Stimulated activated CD8-positive, alpha-beta memory T cell treated with anti-CD3 and anti-CD28 coated beads, Interleukin-12 subunit alpha, Interleukin-12 subunit beta, amount 100 ng/mL, for 4 hours (primary cell): ENCODE results near the gene BRD3.

ENCODE experiments used
- DNase-seq: peaks from one replicate; pipeline ENCODE4 v3.0.0-alpha.2; 2020; ENCODE audit warnings: low read depth

BRD3 gene

DNA sequence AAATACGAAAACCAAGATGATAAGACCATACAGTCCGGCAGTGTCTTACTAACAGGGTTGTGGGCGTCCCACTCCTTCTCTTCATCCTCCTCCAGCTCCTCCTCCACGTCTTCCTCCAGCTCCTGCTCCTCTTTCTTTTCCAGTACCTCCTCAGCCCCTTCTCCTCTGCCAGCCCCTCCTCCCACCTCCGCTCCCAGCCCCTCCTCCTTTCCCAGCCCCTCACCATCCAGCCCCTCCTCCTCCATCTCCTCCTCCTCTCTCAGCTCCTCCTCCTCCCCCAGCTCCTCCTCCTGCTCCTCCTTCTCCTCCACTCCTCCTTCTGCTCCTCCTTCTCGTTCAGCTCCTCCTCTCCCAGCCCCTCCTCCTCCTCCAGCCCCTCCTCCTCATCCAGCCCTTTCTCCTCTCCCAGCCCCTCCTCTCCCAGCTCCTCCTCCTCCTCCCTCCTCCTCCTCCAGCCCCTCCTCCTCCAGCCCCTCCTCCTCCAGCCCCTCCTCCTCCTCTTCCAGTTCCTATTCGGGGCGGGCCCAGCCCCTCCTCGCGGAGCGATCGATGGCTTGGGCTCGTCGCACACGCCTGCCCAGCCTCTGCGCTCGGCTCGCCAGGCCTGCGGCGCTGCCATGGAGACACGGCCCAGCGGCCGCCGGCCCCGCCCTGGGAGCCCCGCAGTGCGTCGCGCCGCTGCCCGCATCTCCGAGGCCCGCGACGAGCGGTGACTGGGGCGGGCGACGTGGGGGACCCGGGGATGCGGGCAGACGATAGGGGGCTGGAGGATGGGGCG, 42.8 kb downstream of the BRD3 start, which contains the start of gene BRD3OS:
TSS of gene BRD3OS (plus strand) at position 654 of the 778 bp plus-strand sequence. CDS start 1,267 bp downstream, outside the sequence.
- peak; percentile 81 for DNase-seq

DNA sequence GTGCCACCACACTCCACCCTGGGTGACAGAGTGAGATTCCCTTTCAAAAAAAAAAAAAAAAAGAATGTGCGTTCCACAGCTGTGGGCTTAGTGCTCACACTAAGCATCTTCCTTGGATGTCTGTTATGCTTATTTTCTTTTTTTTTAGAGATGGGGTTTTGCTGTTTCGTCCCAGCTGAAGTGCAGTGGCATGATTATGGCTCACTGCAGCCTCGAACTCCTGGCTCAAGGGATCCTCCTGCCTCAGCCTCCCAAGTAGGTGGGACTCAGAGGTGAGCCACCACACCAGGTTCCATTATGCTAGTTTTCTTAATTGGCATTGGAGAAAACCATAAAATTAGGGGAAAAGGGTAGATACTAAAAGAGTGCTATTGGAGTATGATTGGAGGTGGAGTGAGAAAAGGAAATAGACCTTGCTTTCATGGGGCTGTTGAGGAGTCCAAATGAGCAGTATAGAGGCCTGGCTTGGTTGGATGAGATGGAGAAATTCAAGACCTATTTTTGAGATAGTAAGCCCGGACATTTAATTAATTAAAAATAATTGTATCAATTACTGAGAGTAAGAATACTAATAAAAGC, 43.5 kb downstream of the BRD3 start:
- DNase-seq, result no peak

DNA sequence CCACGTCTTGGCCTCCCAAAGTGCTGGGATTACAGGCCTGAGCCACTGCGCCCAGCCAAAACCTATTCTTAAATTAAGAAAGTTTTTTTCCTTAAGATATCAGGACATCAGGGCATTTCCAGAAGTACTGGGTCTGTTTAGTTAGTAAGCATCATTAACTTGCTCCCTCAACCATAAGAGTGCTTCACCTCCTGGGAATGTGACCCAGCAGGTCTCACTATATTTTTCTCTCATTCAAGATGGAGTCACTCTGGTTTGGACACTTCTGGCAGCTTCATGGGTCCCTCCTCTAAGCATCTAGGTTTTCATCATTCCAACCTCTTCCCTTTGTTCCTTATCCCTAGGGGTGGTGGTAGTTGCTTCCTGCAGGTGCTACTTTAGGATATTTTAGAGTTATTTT, 52.9 kb downstream of the BRD3 start:
- no peak for DNase-seq

DNA sequence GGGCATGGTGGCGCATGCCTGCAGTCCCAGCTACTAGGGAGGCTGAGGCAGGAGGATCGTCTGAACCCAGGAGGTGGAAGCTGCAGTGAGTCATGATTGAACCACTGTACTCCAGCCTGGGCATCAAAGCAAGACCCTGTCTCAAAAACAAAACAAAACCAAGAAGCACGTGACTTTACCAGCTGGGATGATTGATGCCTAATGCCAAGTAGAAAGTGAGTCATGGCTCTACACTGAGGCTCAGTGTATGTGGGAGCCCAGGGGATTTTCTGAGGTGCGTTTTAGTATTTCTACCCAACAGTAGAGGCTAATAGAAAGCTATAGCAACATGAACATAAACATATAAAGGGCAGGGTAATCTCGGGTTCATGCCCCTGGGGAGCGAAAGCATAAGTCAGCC, 56.4 kb downstream of the BRD3 start:
- no peak for DNase-seq

DNA sequence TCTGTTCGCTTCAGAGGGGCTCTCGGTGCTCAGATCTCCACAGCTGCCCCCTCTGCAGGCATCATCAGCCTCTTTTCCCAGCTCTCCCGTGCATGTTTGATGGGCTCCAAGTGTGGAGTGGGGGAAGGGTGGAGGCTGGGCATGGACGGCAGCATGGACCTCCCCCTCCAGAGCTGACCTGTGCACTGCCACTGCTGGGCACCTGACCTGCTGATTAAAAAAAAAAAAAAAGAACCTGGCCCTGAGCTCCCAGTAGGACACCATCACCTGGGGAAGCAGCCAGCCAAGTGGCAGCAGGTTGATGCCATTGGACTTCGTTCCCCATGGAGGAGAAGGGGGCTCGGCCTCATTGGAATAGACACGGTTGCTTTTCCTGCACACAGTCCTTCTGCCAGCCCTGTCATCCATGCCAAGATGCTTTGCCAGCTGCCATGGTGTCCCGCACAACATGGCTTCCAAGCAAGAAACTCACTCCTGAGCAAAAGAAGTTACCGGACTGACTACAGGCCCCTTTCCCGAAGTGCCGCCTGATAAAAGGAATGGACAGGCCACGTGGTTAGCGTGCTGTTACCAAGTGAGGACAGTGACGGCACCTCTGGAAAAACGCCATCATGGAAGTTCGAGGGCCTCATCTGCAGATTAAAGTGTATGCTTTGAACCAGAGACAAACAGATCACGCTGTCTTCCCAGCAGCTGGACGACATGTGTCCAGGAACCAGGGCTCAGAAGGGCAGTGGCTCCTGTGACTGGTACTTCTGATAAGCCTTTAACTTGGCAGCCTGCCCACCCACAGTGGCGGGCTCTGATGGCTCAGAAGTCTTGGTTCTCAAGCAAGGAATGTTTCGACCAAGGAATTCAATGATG, 57.3 kb downstream of the BRD3 start:
- no peak for DNase-seq

DNA sequence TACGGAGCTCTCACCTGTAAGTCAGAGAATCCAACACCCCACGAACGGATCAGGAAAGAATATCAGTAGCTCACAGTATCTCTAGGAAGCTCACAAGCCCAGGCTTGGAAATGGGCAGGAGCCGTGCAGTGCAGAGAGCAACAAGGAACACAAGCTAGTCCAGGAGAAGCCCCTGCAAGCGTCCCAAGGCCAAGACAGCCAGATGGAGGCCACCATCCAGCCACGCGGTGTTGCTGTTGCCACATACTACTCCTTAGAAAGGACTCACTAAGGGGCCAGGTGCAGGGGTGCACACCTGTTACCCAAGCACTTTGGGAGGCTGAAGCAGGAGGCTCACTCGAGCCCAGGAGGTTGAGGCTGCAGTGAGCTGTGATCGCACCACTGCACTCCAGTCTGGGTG, 60.3 kb downstream of the BRD3 start:
- no peak for DNase-seq

DNA sequence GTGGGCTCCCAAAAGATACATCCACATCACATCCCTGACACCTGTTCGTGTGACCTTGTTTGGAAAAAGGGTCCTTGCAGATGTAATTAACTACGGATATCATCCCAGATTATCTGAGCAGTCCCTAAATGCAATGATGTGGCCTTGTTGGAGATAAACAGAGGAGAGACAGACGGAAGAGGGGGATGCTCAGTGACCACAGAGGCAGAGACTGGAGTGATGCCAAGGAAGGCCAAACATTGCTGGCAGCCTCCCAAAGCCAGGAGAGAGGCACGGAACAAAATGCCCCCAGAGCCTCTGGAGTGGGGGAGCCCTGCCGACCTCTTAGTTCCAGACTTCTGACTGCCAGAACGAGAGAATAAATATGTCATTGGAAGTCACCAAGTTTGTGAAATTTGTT, 60.7 kb downstream of the BRD3 start:
- no peak for DNase-seq

DNA sequence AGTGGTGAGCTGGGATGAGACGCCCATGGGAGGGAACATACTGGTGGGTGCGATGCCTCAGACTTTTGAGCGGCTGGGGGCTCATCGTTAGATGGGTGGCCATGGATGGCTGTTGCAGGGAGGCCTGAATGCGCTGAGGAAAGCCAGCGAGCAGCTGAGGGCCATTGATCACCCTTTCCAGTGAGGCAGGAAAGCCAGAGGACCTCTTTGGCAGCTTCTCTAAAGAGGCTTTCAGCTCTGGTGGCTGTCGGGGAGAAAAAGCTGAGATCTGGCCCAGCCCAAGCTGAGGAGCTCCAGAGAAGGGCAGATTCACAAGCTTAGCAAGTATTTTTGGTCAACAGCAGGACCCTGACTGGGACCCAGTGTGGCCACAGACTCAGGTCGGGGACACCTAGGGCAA, 62.4 kb downstream of the BRD3 start:
- no peak for DNase-seq

DNA sequence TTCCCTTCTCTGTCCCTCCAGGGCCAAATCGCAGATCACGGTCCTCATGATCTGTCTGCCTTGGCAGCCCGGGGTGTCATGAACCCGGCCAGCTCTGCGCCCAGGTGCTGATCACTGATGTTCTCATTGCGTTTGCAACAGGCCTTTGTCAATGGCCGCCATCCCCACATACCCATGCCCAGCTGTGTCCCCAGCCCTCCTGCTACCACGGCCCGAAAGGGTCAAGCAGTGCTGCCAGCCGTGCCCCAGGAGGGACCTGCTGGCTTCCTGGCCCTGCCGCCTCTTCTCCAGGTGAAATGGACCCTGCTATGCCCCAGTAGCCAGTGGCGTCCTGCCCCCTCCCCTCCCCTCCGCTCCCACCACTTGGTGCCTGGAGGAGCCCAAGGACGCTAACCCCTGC, 62.9 kb downstream of the BRD3 start:
- DNase-seq, result no peak

DNA sequence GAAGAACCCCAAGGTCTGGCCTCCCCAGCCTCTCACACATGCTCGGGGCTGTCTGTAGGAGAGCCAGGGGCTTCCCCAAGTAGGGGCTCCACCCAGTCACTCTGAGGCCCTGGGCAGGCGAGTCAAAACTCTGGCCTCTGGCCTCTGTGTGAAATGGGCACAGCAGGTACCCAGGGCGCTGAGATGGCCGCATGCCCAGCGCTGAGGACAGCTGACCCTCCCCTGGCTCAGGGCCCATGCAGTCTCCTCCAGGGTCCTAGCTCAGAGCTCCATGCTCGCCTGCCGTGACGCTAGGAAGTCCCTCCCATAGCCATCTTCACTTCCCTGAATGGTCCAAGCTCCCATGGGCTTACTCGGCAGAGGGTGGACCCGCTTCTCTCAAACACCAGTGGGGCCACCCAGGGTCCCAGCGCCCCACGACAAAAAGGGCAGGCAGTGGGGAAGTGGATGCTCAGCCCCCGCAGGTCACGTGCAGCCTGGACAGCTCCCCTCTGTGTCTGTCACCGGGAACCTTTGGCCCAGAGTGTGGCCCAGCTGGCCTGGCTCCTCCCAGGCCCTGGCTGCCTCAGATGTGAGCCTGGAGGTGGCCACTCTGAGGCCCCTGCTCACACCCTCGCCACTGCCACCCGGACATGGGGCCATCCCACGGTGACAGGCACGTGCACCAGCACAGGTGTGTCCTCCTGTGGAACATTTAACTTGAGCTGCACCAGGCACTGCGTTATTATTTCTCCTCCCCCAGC, 63.5 kb downstream of the BRD3 start:
- no peak for DNase-seq

DNA sequence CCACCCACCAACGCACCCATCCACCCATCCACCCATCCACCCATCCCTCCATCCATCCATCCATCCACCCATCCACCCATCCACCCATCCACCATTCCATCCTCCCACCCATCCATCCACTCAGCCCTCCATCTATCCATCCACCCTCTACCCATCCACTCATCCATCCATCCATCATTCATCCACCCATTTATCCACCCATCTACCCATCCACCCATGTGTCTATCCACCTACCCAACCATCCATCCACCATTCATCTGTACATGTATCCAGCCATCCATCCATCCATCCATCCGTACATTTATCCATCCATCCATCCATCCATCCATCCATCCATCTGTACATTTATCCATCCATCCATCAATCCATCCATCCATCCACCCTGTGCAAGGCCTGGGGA, 64.6 kb downstream of the BRD3 start:
- DNase-seq, result no peak

DNA sequence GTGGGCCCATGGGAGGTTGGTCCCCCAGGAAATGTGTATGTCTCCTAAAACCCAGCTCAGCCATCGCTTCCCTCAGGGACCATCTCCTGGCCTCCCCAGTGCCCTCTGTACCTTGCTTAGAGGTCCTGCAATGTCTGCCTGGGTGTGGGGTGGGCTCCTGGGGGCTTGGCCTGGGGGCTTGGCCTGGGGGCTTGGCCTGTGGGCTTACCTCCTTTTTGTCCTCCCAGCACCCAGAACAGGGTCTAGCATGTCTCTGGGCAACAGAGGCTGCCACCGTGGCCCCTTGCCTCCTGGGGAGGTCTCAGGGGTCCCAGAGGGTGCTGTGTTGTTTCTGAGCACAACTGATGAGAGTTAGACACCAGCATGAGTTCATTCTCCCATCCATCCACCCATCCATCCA, 65.0 kb downstream of the BRD3 start:
- DNase-seq, result no peak

DNA sequence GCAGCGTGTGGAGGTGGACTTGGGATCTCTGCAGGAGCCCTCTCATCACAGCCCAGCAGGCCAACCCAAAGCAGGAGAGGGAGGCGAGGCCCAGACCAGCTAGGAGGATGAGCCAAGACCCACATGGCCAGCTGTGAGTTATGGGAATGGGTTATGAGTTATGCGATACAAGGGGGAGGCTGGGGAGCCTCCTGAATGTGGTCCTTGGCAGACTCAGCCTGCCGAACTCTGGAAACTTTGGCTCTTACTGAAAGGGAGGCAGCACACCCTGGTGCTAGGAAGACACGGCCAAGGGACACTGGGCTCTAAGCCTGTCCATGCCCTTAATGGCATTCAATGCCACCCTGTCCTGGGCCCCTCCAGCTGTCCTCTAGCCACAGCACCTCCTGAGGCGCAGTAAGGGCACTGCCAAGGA, 68.0 kb downstream of the BRD3 start:
- DNase-seq, result no peak

DNA sequence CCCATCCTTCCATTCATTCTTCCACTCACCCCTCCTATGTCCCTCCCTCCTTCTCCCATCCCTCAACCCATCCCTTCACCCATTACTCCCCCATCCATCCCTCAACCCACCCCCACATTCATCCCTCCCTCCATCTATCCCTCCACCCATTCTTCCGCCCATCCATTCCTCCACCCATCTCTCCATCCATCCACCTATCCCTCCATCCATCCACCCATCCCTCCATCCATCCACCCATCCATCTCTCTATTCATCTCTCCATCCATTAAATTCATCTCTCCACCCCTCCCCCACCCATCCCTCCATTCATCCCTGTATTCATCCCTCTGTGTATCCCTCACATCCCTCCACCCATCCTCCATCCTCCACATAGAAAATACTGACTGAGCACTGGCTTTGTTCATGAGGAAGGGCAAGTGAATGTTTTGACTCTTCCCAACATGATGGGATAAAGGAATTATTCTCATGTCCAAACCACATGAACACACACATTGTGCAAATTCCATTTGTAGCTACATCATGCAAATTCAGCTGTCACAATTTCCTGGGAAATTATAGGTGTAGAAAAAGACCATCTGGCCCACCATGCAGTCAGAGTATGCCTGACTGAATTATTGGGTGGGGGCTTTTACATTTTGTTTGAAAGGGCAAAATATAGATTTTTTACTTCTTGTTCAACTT, 68.8 kb downstream of the BRD3 start:
- no peak for DNase-seq

DNA sequence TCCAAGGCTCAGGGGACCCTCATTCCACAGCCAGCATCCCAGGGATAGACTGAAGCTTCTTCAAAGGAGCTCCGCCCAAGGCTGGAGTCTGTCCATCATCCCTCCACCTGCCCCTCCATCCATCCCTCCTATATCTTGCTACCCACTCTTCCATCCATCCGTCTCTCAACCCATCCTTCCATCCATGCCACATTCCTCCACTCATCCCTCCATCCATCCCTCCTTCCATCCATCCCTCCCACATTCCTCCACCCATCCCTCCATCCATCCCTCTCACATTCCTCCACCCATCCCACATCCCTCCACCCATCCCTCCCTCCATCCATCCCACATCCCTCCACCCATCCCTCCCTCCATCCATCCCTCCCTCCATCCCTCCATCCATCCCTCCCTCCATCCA, 70.2 kb downstream of the BRD3 start:
- DNase-seq, result no peak

DNA sequence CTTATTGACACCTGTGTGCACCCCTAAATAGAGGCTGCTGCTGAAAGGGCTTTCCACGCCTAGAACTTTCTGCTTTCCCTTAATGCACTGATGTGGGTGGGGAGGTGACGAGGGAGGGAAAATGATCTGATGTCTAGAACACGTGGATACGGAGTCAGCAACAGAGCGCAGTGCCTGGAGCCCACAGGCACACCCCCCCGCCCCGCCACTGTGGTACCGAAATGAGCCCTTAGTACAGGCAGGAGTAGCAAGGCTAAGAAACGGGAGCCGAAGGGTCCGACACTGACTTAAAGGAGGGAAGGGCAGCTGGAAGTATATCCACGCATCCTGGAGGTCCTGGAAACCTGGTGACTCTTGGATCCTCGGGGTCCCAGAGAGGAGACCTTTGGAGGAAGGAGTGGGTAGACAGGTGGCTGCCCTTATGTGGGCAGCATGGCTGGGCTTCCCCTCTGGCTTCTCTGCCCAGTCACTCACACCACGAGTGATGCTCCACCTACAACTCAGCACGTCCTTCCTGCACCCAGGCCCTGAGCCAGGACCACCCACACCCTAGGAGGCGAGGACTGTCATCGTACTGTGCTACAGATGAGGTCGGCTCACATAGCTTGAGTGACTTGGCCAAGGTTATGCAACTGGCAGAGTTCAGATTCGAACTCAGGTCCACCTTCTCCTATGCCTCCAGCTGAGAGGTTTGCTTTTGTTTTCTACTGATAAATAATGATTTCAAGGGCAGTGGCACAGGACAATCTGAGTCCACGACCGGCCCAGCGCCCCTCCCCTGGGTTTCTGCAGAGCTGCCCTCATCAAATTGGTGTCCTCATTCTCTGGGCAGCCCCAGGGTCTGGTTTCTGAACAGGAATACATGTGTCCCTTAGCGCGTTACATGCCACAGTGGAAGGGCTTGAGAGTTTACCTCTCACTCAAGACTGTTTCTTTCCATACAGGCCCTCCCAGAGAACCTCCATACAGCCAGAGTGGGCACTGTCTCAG, 71.0 kb downstream of the BRD3 start:
- no peak for DNase-seq

DNA sequence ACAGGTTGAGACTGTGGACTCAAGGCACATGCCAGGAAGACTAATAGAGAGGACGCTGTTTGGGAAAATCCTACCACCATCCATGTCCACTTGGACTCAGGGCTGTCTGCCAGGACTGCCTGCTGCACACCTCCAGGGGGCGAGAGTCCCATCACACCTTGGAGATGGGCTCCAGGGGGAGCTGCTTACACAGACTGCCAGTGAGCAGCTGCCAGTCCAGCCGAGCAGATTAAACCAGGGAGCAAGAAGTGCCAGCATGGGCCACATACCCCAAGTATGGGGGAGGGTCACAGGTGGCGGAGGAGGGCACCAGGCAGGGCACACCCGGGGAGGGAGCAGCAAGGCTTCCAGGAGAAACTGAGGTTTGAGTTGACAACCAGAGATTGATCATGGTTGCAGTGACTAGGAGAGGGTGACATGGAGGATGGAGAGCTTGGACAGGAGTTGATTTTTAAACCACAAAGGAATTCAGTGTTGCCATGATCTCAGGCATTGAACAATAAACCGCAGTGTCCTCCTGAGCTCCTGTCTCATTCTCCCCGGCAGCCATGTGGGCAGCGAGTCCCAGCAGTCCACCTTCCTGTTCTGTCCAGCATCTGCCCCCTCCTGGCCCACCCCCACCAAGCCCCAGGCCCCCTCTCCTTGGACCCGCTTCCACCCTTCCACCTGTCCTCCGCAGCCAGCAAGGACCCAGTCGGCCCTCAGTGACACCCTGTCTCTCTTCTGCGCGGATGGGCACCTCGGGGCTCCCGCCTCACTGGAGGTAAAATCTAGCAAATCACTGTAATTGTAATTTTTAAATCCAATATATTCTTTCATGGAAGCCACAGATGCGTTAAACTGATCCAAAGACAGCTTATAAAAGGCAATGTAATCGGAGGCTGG, 72.6 kb downstream of the BRD3 start:
- DNase-seq, result no peak

DNA sequence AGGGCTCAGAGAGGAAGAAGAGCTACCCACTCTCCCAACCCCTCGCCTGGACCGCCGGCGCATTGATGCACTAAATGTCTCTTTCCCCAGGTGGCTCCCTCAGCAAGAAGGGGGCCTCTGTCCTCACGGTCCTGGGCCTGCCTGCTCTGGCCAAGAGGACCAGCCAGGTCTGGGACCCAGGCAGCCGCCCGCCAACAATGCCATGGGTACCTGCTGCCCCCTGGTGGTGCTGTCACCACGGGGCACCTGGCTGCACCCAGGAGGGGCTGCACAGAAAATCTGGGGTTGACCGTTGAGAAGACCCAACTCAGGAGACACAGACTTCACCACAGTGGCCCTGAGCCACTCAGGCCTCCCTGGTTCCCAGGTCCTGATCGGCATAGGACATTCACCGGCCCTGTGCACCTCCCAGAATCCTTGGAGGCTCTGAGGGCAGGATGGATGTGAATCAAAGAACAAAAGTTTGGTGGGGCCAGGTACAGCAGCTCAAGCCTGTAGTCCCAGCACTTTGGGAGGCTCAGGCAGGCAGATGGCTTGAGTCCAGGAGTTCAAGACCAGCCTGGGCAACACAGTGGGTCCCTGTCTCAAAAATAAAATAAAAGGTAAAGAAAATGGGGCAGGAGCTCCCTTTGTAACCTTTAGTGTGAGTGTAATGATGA, 73.3 kb downstream of the BRD3 start:
- peak; percentile 58 for DNase-seq
